Psoas muscle (tissue), 8 donors: ENCODE measurements around the gene DCC. TPM values are rescaled to one million over a fixed set of nuclear protein-coding genes. Genes with fewer than 3 reads are reported as not detected.

ENCODE experiments used
- ATAC-seq, 4 donors: fragments of 200-7000 bp; cut with Tn5 transposase; one replicate each; pipeline ENCODE4 v1.9.1; 2020; ENCODE audit warnings: moderate library complexity in 3 of 4, mild to moderate bottlenecking in 2 of 4
- DNase-seq, 2 donors: peaks; one replicate each; pipeline ENCODE4 v3.0.0-alpha.2; 2020
- H3K27ac ChIP-seq: fragments of 200-600 bp; one replicate; pipeline ENCODE4 v1.8.0; 2022
- H3K27me3 ChIP-seq, 3 donors: fragments of 200-600 bp in 1 of 3; one replicate each; pipeline versions ENCODE4 v1.6.1 to v1.8.0; 2013 to 2022; ENCODE audit warnings: low read length in 2 of 3, mild to moderate bottlenecking in 2 of 3, moderate library complexity in 1 of 3; ENCODE audit not compliant: insufficient read depth in 3 of 3
- H3K36me3 ChIP-seq, 2 donors: fragments of 200-600 bp in 1 of 2; one replicate each; pipeline versions ENCODE4 v1.6.1 to v1.8.0; 2013 to 2022; ENCODE audit warnings: low read depth in 1 of 2, mild to moderate bottlenecking in 1 of 2, moderate library complexity in 1 of 2; ENCODE audit not compliant: insufficient read depth in 1 of 2
- H3K4me1 ChIP-seq: fragments of 200-600 bp; one replicate; pipeline ENCODE4 v1.8.0; 2022
- H3K4me3 ChIP-seq: fragments of 200-600 bp; one replicate; pipeline ENCODE4 v1.8.0; 2022; ENCODE audit warnings: mild to moderate bottlenecking
- H3K9me3 ChIP-seq: fragments of 200-600 bp; one replicate; pipeline ENCODE4 v1.8.0; 2022
- CTCF ChIP-seq: fragments of 200-600 bp; IDR thresholded peaks from one replicate; pipeline ENCODE4 v1.8.0; 2022; ENCODE audit warnings: antibody characterized with exemption
- WGBS, 3 donors: extraction: QIAGEN DNeasy Blood & Tissue Kit; methylation state at CpG; one replicate each; pipeline versions ENCODE4 v1.1.6 to v1.1.7; 2013; 5-methylcytosine and 5-hydroxymethylcytosine counted together
- intact Hi-C, 2 donors: fragments of 100-400 bp; cut with DNase I; formaldehyde crosslinking; loops; one replicate each; pipeline versions ENCODE4 v1.11.0 to v1.14.2; 2022
- polyA plus RNA-seq, 3 donors: library from polyadenylated mRNA; stranded (reverse); fragments of 200-250 nt; gene quantifications; one replicate each; pipeline ENCODE4 v1.2.3, GENCODE V29; 2013
- total RNA-seq, 4 donors: library from RNA; stranded (reverse); fragmentation: NEBNext Ultra II Directional in 2 of 4; extraction: Animal tissue kit (Norgen Biotek cat#: 25700) in 2 of 4; gene quantifications; one replicate each; pipeline versions ENCODE4 v1.2.1 to v1.2.4, GENCODE V29; 2021 to 2023
- donor health status: healthy with polysubstance abuse.
- donor health status: DM: no; HTN: no; CAD: no; lungs with moderate emphysema.
- donor health status: Bipolar disorder and iron deficiency.
- donor health status: healthy.
- donor health status: DM: yes; HTN: yes; CAD: no.
- donor health status: DM: no; HTN: no; CAD: no.
- donor health status: DM: no; HTN: no; CAD: no.
- donor health status: DM: yes; HTN: yes; CAD: no.

Gene DCC
- total and polyA plus RNA-seq, 7 donors = 0.01 to 0.02 TPM; not detected in 5

DNA sequence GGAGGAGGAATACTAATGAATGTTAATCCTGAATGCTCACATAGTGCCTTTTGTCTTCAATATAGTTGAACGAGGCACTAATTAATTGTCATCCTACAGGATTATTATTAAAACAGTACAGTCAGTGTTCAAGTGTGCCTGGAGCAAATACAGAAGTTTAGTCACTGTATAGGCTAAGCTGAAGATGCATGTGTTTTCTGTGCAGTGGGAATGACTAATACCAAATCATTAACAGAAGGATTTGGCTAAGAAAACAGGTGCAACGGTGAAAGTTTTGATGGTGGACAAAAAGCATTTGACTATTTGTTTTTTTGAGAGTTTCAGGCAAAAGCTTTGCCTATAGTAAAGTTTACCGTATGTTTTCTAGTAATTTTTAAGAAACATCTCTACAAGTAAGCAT, 62.8 kb downstream of the DCC start:
- Histone ChIP-seq H3K27ac (no peak overlapping the region), H3K4me3 (no peak overlapping the region), H3K9me3 (no peaks in the 10 kb centered on the region), H3K27me3 (no peaks in the 10 kb centered on the region), H3K4me1 (no peaks in the 10 kb centered on the region), H3K36me3 (no peaks in the 10 kb centered on the region)
- intact Hi-C loops = no loop called here
- 49 to 81% (median 53%) methylated on average over 3 of the region's 3 CpGs for WGBS, 3 donors
- no peak for ATAC-seq
- TF ChIP-seq CTCF = no peak
- no peak for DNase-seq

GRCh38 chr18:52403291-52404021, 63.5 kb downstream of the DCC start:
- ATAC-seq (no peak), DNase-seq (no peak)
- Histone ChIP-seq H3K27me3 (no peaks in the 10 kb centered on the region), H3K9me3 (no peaks in the 10 kb centered on the region), H3K4me3 (no peak overlapping the region), H3K27ac (no peak overlapping the region), H3K36me3 (no peaks in the 10 kb centered on the region), H3K4me1 (no peaks in the 10 kb centered on the region)
- intact Hi-C loops = no loop called here
- no peak for TF ChIP-seq CTCF

GRCh38 chr18:52408800-52409302, 68.9 kb downstream of the DCC start:
- no peak overlapping the region for H3K4me3 ChIP-seq
- no peaks in the 10 kb centered on the region for H3K4me1 ChIP-seq
- H3K27ac ChIP-seq = no peak overlapping the region
- intact Hi-C loops = no loop called here
- no peaks in the 10 kb centered on the region for H3K27me3 ChIP-seq
- no peak for ATAC-seq
- TF ChIP-seq CTCF = no peak
- H3K9me3 ChIP-seq = no peaks in the 10 kb centered on the region
- H3K36me3 ChIP-seq = no peaks in the 10 kb centered on the region
- 53 to 67% (median 56%) methylated on average over 2 of the region's 2 CpGs for WGBS, 3 donors
- DNase-seq = no peak

DNA sequence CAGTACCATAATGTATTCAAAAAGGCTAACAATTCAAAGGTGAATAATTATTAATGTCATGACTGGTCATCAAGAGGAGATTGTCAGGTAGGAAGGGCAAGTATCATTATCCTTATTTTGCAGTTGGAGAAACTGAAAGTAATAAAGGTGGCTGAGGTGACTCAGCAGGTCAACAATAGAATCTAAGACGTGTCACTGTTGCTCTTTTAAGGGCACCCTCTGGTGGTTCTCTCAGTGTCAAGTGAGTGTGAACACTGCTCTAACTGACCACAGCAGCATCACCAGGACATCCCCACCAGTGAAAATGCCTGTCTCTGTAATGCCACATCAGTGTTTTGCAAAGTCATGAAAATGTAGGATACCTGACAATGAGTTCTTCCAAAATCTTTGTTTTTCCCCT, 69.7 kb downstream of the DCC start:
- WGBS, 3 donors = 18 to 31% (median 19%) methylated on average over 1 of the region's 1 CpG
- Histone ChIP-seq H3K36me3 (no peaks in the 10 kb centered on the region), H3K9me3 (no peaks in the 10 kb centered on the region), H3K4me3 (no peak overlapping the region), H3K27ac (no peak overlapping the region), H3K27me3 (no peaks in the 10 kb centered on the region), H3K4me1 (no peaks in the 10 kb centered on the region)
- no peak for ATAC-seq
- no peak for TF ChIP-seq CTCF
- DNase-seq = no peak
- intact Hi-C loops = no loop called here

DNA sequence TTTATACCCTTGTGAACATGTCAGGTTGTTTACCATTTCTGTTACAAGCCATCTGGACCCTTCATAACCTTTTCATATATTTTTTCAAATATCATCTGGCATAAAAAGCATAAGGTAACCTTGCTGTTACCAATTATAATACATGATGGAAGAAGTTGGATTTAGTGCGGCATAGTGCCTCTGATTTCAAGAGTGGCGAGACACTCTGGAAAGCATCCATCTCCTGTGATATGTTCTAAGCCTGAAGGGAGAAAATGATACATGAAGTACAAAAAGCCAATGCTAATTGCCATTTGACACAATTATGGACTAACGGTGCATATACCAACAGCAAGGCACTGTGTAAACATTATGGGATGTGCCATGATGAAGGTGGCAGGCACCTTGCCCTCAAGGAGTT, 75.1 kb downstream of the DCC start:
- Histone ChIP-seq H3K27ac (no peak overlapping the region), H3K9me3 (no peaks in the 10 kb centered on the region), H3K36me3 (no peaks in the 10 kb centered on the region), H3K27me3 (no peaks in the 10 kb centered on the region), H3K4me1 (no peaks in the 10 kb centered on the region), H3K4me3 (no peak overlapping the region)
- WGBS, 3 donors = 87 to 92% (median 88%) methylated on average over 3 of the region's 3 CpGs
- no peak for ATAC-seq
- no peak for DNase-seq
- intact Hi-C loops = no loop called here
- TF ChIP-seq CTCF = no peak
